Measurements from ENCODE around the gene MRPL53.

DNA sequence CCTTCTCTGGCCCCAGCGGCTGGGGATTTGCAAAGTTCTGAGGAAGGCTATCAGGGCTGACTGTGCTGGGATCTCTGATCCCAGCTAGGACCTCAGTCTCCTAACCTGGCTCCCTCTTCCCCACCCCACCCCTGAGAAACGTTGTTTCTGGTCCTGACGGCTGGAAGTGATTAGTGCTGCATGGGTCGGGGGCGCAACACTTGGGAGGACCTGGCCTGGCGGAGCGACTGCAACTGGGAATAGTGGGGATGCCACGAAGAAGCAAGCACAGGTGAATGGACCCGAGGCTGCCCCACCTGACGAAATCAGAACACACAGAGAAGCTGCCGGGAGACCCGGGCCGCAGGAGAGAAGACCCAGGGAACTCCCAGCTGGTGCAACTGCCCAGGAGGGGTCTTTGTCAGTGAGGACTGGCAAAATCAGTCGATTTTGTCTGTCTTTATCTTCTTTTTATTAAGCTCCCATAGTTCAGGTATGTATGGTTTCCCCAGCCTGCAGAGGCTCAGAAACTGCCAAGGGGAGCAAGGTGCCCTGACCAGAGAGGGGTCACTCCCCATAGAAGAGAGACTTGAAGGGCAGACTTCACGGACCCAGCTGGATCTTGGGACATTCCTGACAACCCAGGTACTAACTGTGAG is 27.6 kb upstream of the MRPL53 start:
- TF ChIP-seq, protein P1, sequence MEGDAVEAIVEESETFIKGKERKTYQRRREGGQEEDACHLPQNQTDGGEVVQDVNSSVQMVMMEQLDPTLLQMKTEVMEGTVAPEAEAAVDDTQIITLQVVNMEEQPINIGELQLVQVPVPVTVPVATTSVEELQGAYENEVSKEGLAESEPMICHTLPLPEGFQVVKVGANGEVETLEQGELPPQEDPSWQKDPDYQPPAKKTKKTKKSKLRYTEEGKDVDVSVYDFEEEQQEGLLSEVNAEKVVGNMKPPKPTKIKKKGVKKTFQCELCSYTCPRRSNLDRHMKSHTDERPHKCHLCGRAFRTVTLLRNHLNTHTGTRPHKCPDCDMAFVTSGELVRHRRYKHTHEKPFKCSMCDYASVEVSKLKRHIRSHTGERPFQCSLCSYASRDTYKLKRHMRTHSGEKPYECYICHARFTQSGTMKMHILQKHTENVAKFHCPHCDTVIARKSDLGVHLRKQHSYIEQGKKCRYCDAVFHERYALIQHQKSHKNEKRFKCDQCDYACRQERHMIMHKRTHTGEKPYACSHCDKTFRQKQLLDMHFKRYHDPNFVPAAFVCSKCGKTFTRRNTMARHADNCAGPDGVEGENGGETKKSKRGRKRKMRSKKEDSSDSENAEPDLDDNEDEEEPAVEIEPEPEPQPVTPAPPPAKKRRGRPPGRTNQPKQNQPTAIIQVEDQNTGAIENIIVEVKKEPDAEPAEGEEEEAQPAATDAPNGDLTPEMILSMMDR (IDR thresholded peaks at IDR 0.05; ENCODE audit: control extremely low read depth in 1 of 3, insufficient read depth in 1 of 3, low read depth in 1 of 3, low read length in 3 of 3) = no peak
- TF ChIP-seq RAD21 (IDR thresholded peaks at IDR 0.05 in 1 of 2, conservative IDR thresholded peaks at IDR 0.05 in 1 of 2; ENCODE audit: low read depth in 2 of 2, low read length in 2 of 2) (no peak), JUN (IDR thresholded peaks at IDR 0.05; ENCODE audit: low read depth, low read length) (no peak), SP1 (IDR thresholded peaks at IDR 0.05; ENCODE audit: low read depth, low read length) (no peak), POLR2A (IDR thresholded peaks at IDR 0.05; ENCODE audit: control extremely low read depth in 1 of 2, low read depth in 2 of 2, low read length in 2 of 2) (no peak)
